Right renal cortex interstitium (tissue), 3 donors: ENCODE measurements around the gene BRCC3. TPM values are rescaled to one million over a fixed set of nuclear protein-coding genes. Genes with fewer than 3 reads are reported as not detected.

Experiments used
- DNase-seq, 3 donors: peaks; one replicate each; pipeline ENCODE4 v3.0.0-alpha.2; 2013; ENCODE audit warnings: low read depth in 3 of 3, low spot score in 2 of 3
- polyA plus RNA-seq, 3 donors: library from polyadenylated mRNA; unstranded; fragments of 120-200 nt; gene quantifications; one replicate each; pipeline ENCODE4 v1.2.1, GENCODE V29; 2013; ENCODE audit not compliant: insufficient read length in 3 of 3

The BRCC3 gene
- 10 to 100 TPM; 29.5 to 30.6 (median 29.7) TPM for polyA plus RNA-seq

GRCh38 chrX:155070975-155071693 lies at the start of gene BRCC3, which contains the start of the genes CMC4 and MTCP1:
TSS of gene BRCC3 (plus strand) at chrX:155071508. CDS start at chrX:155071528, 20 bp downstream.
TSS of gene CMC4 (minus strand) at chrX:155071136. CDS start at chrX:155064023, 7,113 bp downstream.
TSS of gene MTCP1 (minus strand) at chrX:155071136. CDS start at chrX:155066010, 5,126 bp downstream.
- DNase-seq, result peak in 2 of 3 donors; percentile 42 to 49

- no peak for DNase-seq
Measured at GRCh38 chrX:155022585-155022984, 48.7 kb upstream of the BRCC3 start, which contains the start of gene F8. TSS of gene F8 (minus strand) at chrX:155022723. CDS start at chrX:155022552, 171 bp downstream.

GRCh38 chrX:155023907-155024833 lies 47.1 kb upstream of the BRCC3 start:
- no peak for DNase-seq

- DNase-seq, result no peak
Measured at GRCh38 chrX:155026420-155026726, 44.9 kb upstream of the BRCC3 start.

- DNase-seq, result peak; percentile 48 to 79 (median 76)
Measured at GRCh38 chrX:155026727-155027508, 44.4 kb upstream of the BRCC3 start, which contains the start of gene FUNDC2. TSS of gene FUNDC2 (plus strand) at chrX:155026844. CDS start at chrX:155026939, 95 bp downstream.

GRCh38 chrX:155027509-155028066 lies 43.7 kb upstream of the BRCC3 start:
- peak in 1 of 3 donors; percentile 8 for DNase-seq

- DNase-seq, result no peak
Measured at GRCh38 chrX:155028129-155028528, 43.2 kb upstream of the BRCC3 start.

- no peak for DNase-seq
Measured at GRCh38 chrX:155028877-155029291, 42.4 kb upstream of the BRCC3 start.

GRCh38 chrX:155031657-155032056 lies 39.7 kb upstream of the BRCC3 start:
- DNase-seq, result no peak

- no peak for DNase-seq
Measured at GRCh38 chrX:155035688-155036087, 35.6 kb upstream of the BRCC3 start.

- no peak for DNase-seq
Measured at GRCh38 chrX:155046129-155046810, 25.0 kb upstream of the BRCC3 start.

- DNase-seq, result no peak
Measured at GRCh38 chrX:155046811-155047528, 24.3 kb upstream of the BRCC3 start.

GRCh38 chrX:155048977-155049619 lies 22.2 kb upstream of the BRCC3 start:
- no peak for DNase-seq

- DNase-seq, result no peak
Measured at GRCh38 chrX:155052738-155053498, 18.4 kb upstream of the BRCC3 start.

GRCh38 chrX:155053656-155054055 lies 17.7 kb upstream of the BRCC3 start:
- DNase-seq, result no peak

GRCh38 chrX:155054255-155054654 lies 17.1 kb upstream of the BRCC3 start:
- DNase-seq, result no peak

- no peak for DNase-seq
Measured at GRCh38 chrX:155055494-155055893, 15.8 kb upstream of the BRCC3 start.

- DNase-seq, result no peak
Measured at GRCh38 chrX:155056471-155056870, 14.8 kb upstream of the BRCC3 start.
